Stimulated activated CD4-positive, alpha-beta T cell treated with anti-CD3 and anti-CD28 coated beads, TNF-alpha, amount 100 ng/mL, for 24 hours (primary cell): ENCODE data around the gene TTC7B.

ENCODE experiments used
- DNase-seq, 3 experiments: peaks; one replicate each; pipeline ENCODE4 v3.0.0-alpha.2; 2020; ENCODE audit warnings: low read depth in 3 of 3

The TTC7B gene

GRCh38 chr14:90558983-90559590 lies 257.1 kb downstream of the TTC7B start:
- no peak for DNase-seq

- DNase-seq = no peak
Measured at GRCh38 chr14:90558041-90558982, 257.9 kb downstream of the TTC7B start.

GRCh38 chr14:90557516-90557915 lies 258.7 kb downstream of the TTC7B start:
- DNase-seq = no peak

- DNase-seq = no peak
Measured at GRCh38 chr14:90556666-90557450, 259.4 kb downstream of the TTC7B start.

GRCh38 chr14:90556012-90556477 lies 260.2 kb downstream of the TTC7B start:
- no peak for DNase-seq

- no peak for DNase-seq
Measured at GRCh38 chr14:90555126-90556011, 260.9 kb downstream of the TTC7B start.

- DNase-seq = no peak
Measured at GRCh38 chr14:90554341-90554740, 261.9 kb downstream of the TTC7B start.

- no peak for DNase-seq
Measured at GRCh38 chr14:90553921-90554336, 262.3 kb downstream of the TTC7B start.

- no peak for DNase-seq
Measured at GRCh38 chr14:90553298-90553920, 262.8 kb downstream of the TTC7B start.

GRCh38 chr14:90552465-90553297 lies 263.5 kb downstream of the TTC7B start:
- DNase-seq = no peak

- DNase-seq = no peak
Measured at GRCh38 chr14:90551733-90552464, 264.3 kb downstream of the TTC7B start.

GRCh38 chr14:90551070-90551704 lies 265.0 kb downstream of the TTC7B start:
- no peak for DNase-seq

- no peak for DNase-seq
Measured at GRCh38 chr14:90549794-90550641, 266.2 kb downstream of the TTC7B start.

- no peak for DNase-seq
Measured at GRCh38 chr14:90548455-90548854, 267.8 kb downstream of the TTC7B start.

GRCh38 chr14:90547968-90548367 lies 268.3 kb downstream of the TTC7B start:
- no peak for DNase-seq

GRCh38 chr14:90547250-90547649 lies 269.0 kb downstream of the TTC7B start:
- DNase-seq = no peak

GRCh38 chr14:90546767-90547166 lies 269.5 kb downstream of the TTC7B start:
- no peak for DNase-seq
